A673 (cell line): Measurements from ENCODE around the gene YIPF3. TPM values are rescaled to one million over a fixed set of nuclear protein-coding genes. Genes with fewer than 3 reads are reported as not detected.
"Not testable (repeated sequence)": the region's sequence is repeated elsewhere in the genome, so short reads cannot be mapped to it uniquely, and the experiment has no call there.

ENCODE experiments used
- Bru-seq: library from RNA; stranded (reverse); fragments of 400-500 nt; gene quantifications from one replicate; lab custom pipeline; 2021; lab: Mats Ljungman, UMichigan
- BruChase-seq, 2 experiments: library from RNA; stranded (reverse); fragments of 400-500 nt; gene quantifications; one replicate each; lab custom pipeline; 2021; lab: Mats Ljungman, UMichigan
- BruUV-seq: library from RNA; stranded (reverse); fragments of 400-500 nt; replicated peaks from 2 replicates; lab custom pipeline; 2021; lab: Mats Ljungman, UMichigan
- CTCF ChIA-PET: fragments of 300-600 bp; sonication (Branson Sonifier 250); formaldehyde crosslinking; loops from one replicate; lab custom pipeline; 2022; ENCODE audit warnings: antibody characterized with exemption; lab: Charles Lee
- POLR2A ChIA-PET: fragments of 300-600 bp; sonication (Branson Sonifier 250); formaldehyde crosslinking; loops from one replicate; lab custom pipeline; 2022; ENCODE audit warnings: antibody characterized with exemption; ENCODE audit not compliant: low non-redundant PET; lab: Charles Lee
- DNase-seq: peaks from one replicate; pipeline ENCODE4 v3.0.0-alpha.2; 2015; ENCODE audit warnings: low spot score
- H3K27ac ChIP-seq: fragments of 200-600 bp; sonication (generic); 2 replicates; pipeline ENCODE4 v1.5.1; 2016; ENCODE audit warnings: mixed run types, low read depth, mild to moderate bottlenecking, mixed read lengths, antibody characterized with exemption, low read length; ENCODE audit not compliant: poor library complexity, severe bottlenecking
- H3K27me3 ChIP-seq: fragments of 200-600 bp; sonication (generic); replicated peaks from 2 replicates; pipeline ENCODE4 v1.6.1; 2017; ENCODE audit warnings: mixed run types, low read depth, mild to moderate bottlenecking, mixed read lengths, antibody characterized with exemption, low read length; ENCODE audit not compliant: insufficient read depth, poor library complexity
- H3K36me3 ChIP-seq: fragments of 200-600 bp; sonication (generic); 2 replicates; pipeline ENCODE4 v1.6.1; 2016; ENCODE audit warnings: mixed run types, mild to moderate bottlenecking, mixed read lengths, antibody characterized with exemption, low read length; ENCODE audit not compliant: insufficient read depth, poor library complexity, severe bottlenecking
- H3K4me1 ChIP-seq: fragments of 200-600 bp; sonication (generic); 2 replicates; pipeline ENCODE4 v1.6.1; 2017; ENCODE audit warnings: mixed run types, mild to moderate bottlenecking, mixed read lengths, antibody characterized with exemption, low read length; ENCODE audit not compliant: insufficient read depth, poor library complexity, severe bottlenecking
- H3K4me3 ChIP-seq: fragments of 200-600 bp; sonication (generic); 2 replicates; pipeline ENCODE4 v1.5.1; 2016; ENCODE audit warnings: low read depth, mixed run types, mild to moderate bottlenecking, mixed read lengths, low read length; ENCODE audit not compliant: poor library complexity, severe bottlenecking
- H3K9me3 ChIP-seq: fragments of 200-600 bp; sonication (generic); 2 replicates; pipeline ENCODE4 v1.6.1; 2016; ENCODE audit warnings: mixed run types, low read depth, mild to moderate bottlenecking, mixed read lengths, antibody characterized with exemption, low read length; ENCODE audit not compliant: poor library complexity, severe bottlenecking
- CTCF ChIP-seq: fragments of 300-800, 200-600 bp; sonication (generic); conservative IDR thresholded peaks from 2 replicates; pipeline ENCODE4 v1.5.1; 2017; ENCODE audit warnings: low read depth, mild to moderate bottlenecking, antibody characterized with exemption, low read length, moderate library complexity, mixed read lengths
- EZH2 ChIP-seq: fragments of 200-600 bp; sonication (generic); IDR thresholded peaks from 2 replicates; pipeline ENCODE4 v1.6.1; 2017; ENCODE audit warnings: borderline replicate concordance, low read depth, mild to moderate bottlenecking, mixed read lengths, antibody characterized with exemption, low read length; ENCODE audit not compliant: poor library complexity, severe bottlenecking
- intact Hi-C: fragments of 100-400 bp; cut with micrococcal nuclease; formaldehyde crosslinking; loops from one replicate; pipeline ENCODE4 v1.10.0; 2022; ENCODE audit not compliant: unreplicated experiment
- long read RNA-seq: library from polyadenylated mRNA; stranded (forward); transcript quantifications from one replicate; pipeline ENCODE4 v2.0.0, GENCODE V29; 2022
- total RNA-seq: library from RNA; stranded (reverse); gene quantifications from 2 replicates; pipeline ENCODE4 v1.2.3, GENCODE V29; 2021

The YIPF3 gene
- total RNA-seq, result 75.1 and 84.2 TPM in 2 replicates
- Bru-seq, nascent RNA, result percentile 79 among the genes with signal in this experiment
- percentile 72 among the genes with signal in this experiment for BruChase-seq, experiment 1, labeled RNA remaining after a 2-hour chase
- percentile 84 among the genes with signal in this experiment for BruChase-seq, experiment 2, labeled RNA remaining after a 6-hour chase
- long read RNA-seq, transcript YIPF3-202 (9 exons, 1,576 nt), result major isoform, 79 of 106 reads
- long read RNA-seq, partial matches to known transcripts, result 6 of 106 reads
- long read RNA-seq, other reads (novel, unspliced or antisense), result 17 of 106 reads

- ChIA-PET CTCF (no interaction called here), POLR2A (interaction anchor here (0.6 kb wide), 1 partner anchor 50 kb away, joined by 3 read pairs; no protein-coding TSS in a partner anchor)
- TF ChIP-seq EZH2 (no peak), CTCF (no peak)
- BruUV-seq, result no TSS peak
- no peaks in the 10 kb centered on the region for H3K9me3 ChIP-seq
- peak; percentile 99 for DNase-seq
- H3K27me3 ChIP-seq, result no peaks in the 10 kb centered on the region
- peaks cover 12% of the 10 kb centered on the region for H3K4me1 ChIP-seq
- peak within 1 kb of the TSS; percentile 89 for H3K4me3 ChIP-seq
- intact Hi-C loops, result loop anchor here (1.0 kb wide), 1 partner anchor 616 kb away; no protein-coding TSS in a partner anchor
- H3K36me3 ChIP-seq, result peaks cover 63% of the 10 kb centered on the region
- H3K27ac ChIP-seq, result peak within 1 kb of the TSS; percentile 88
These were observed at the start of gene YIPF3, which contains the start of gene POLR1C for GRCh38 chr6:43516697-43517504. Gene YIPF3, minus strand, starts transcription at chr6:43516926. Its CDS starts 119 bp downstream, at chr6:43516807. Gene POLR1C, plus strand, starts transcription at chr6:43517089. Its CDS starts 21 bp downstream, at chr6:43517110.

- BruUV-seq, result no TSS peak
- no peak for DNase-seq
- ChIA-PET CTCF (no interaction called here), POLR2A (no interaction called here)
- Histone ChIP-seq H3K27ac (no peak overlapping the region), H3K36me3 (peaks cover 94% of the 10 kb centered on the region), H3K4me3 (no peak overlapping the region), H3K4me1 (no peaks in the 10 kb centered on the region), H3K9me3 (no peaks in the 10 kb centered on the region), H3K27me3 (no peaks in the 10 kb centered on the region)
- intact Hi-C loops, result no loop called here
- no peak for TF ChIP-seq CTCF
- TF ChIP-seq EZH2, result no peak
These were observed 42.6 kb upstream of the YIPF3 start for GRCh38 chr6:43559328-43559727.

GRCh38 chr6:43557620-43558019 is 40.9 kb upstream of the YIPF3 start:
- H3K9me3 ChIP-seq, DNase-seq, H3K4me3 ChIP-seq, CTCF ChIA-PET, BruUV-seq, H3K27me3 ChIP-seq, intact Hi-C loops, H3K4me1 ChIP-seq, H3K27ac ChIP-seq, POLR2A ChIA-PET: not testable (repeated sequence)
- peaks cover 85% of the 10 kb centered on the region for H3K36me3 ChIP-seq
